OCI-LY7 (cell line): Measurements from ENCODE around the gene DHX9. TPM values are rescaled to one million over a fixed set of nuclear protein-coding genes. Genes with fewer than 3 reads are reported as not detected.

ENCODE experiments used
- BruUV-seq: library from RNA; stranded (reverse); fragments of 400-500 nt; replicated peaks from 2 replicates; lab custom pipeline; 2021; lab: Mats Ljungman, UMichigan
- CTCF ChIA-PET: fragments of 300-600 bp; sonication (Branson Sonifier 250); formaldehyde crosslinking; loops from one replicate; lab custom pipeline; 2022; ENCODE audit warnings: antibody characterized with exemption; ENCODE audit not compliant: unreplicated experiment; lab: Charles Lee
- POLR2A ChIA-PET: fragments of 300-600 bp; sonication (Branson Sonifier 250); formaldehyde crosslinking; loops from one replicate; lab custom pipeline; 2022; ENCODE audit warnings: antibody characterized with exemption; lab: Charles Lee
- DNase-seq: peaks from one replicate; pipeline ENCODE4 v3.0.0-alpha.2; 2015; ENCODE audit warnings: low spot score
- H2AFZ ChIP-seq: fragments of 200-600 bp; sonication (generic), shearing (Covaris generic); 2 replicates; pipeline ENCODE4 v1.6.1; 2014; ENCODE audit warnings: mild to moderate bottlenecking, antibody characterized with exemption, low read length, moderate library complexity
- H3K27ac ChIP-seq: fragments of 200-600 bp; sonication (generic); 2 replicates; pipeline ENCODE4 v1.5.1; 2014; ENCODE audit warnings: mixed run types, low read depth, mild to moderate bottlenecking, moderate library complexity, low read length, inconsistent platforms; ENCODE audit not compliant: poor library complexity, severe bottlenecking
- H3K36me3 ChIP-seq: fragments of 200-600 bp; sonication (generic); 2 replicates; pipeline ENCODE4 v1.6.1; 2014; ENCODE audit warnings: mild to moderate bottlenecking, antibody characterized with exemption, low read length, moderate library complexity, mixed read lengths; ENCODE audit not compliant: insufficient read depth
- H3K4me1 ChIP-seq: fragments of 200-600 bp; sonication (generic); 2 replicates; pipeline ENCODE4 v1.5.1; 2014; ENCODE audit warnings: mild to moderate bottlenecking, low read length; ENCODE audit not compliant: insufficient read depth, poor library complexity, severe bottlenecking
- H3K4me2 ChIP-seq: fragments of 200-600 bp; sonication (generic); 2 replicates; pipeline ENCODE4 v1.6.1; 2014; ENCODE audit warnings: mild to moderate bottlenecking, low read length
- H3K4me3 ChIP-seq: fragments of 200-600 bp; sonication (generic); 2 replicates; pipeline ENCODE4 v1.5.1; 2014; ENCODE audit warnings: mild to moderate bottlenecking, low read depth, low read length; ENCODE audit not compliant: poor library complexity, severe bottlenecking
- H3K79me2 ChIP-seq: fragments of 200-600 bp; sonication (generic); 2 replicates; pipeline ENCODE4 v1.6.1; 2016; ENCODE audit warnings: low read depth, mild to moderate bottlenecking, low read length, moderate library complexity, mixed read lengths; ENCODE audit not compliant: insufficient read depth
- H3K9me2 ChIP-seq: fragments of 200-600 bp; sonication (generic); 2 replicates; pipeline ENCODE4 v1.6.1; 2016; ENCODE audit warnings: mild to moderate bottlenecking, low read length, mixed read lengths; ENCODE audit not compliant: insufficient read depth
- H3K9me3 ChIP-seq: fragments of 200-600 bp; sonication (generic); 2 replicates; pipeline ENCODE4 v1.6.1; 2014; ENCODE audit warnings: mild to moderate bottlenecking, mixed run types, low read length, mixed read lengths
- H4K20me1 ChIP-seq: fragments of 200-600 bp; sonication (generic); 2 replicates; pipeline ENCODE4 v1.6.1; 2014; ENCODE audit warnings: mild to moderate bottlenecking, antibody characterized with exemption, low read length, moderate library complexity, mixed read lengths; ENCODE audit not compliant: insufficient read depth
- EZH2phosphoT487 ChIP-seq: fragments of 200-600 bp; sonication (generic); IDR thresholded peaks from 2 replicates; pipeline ENCODE4 v1.6.1; 2018; ENCODE audit warnings: low read depth, borderline replicate concordance, mild to moderate bottlenecking, mixed run types, antibody characterized with exemption, low read length, moderate library complexity, mixed read lengths
- intact Hi-C: fragments of 100-400 bp; cut with micrococcal nuclease; formaldehyde crosslinking; loops from one replicate; pipeline ENCODE4 v1.10.0; 2022; ENCODE audit not compliant: unreplicated experiment
- total RNA-seq, 2 experiments: library from RNA; depleted of rRNA in 1 of 2; stranded (reverse); fragments of >200 nt in 1 of 2; shearing (Covaris generic) in 1 of 2; gene quantifications; 2 replicates each; pipeline ENCODE4 v1.2.3, GENCODE V29; 2014 to 2022
- TF ChIP-seq, protein P1 (sequence below): fragments of 200-600 bp; sonication (generic); conservative IDR thresholded peaks from 2 replicates; pipeline ENCODE4 v1.5.1; 2014; ENCODE audit warnings: mild to moderate bottlenecking, antibody characterized with exemption, low read length, moderate library complexity, mixed read lengths

DHX9 gene
- total RNA-seq, 2 experiments from 2014 or later: 217 to 271 TPM

DNA sequence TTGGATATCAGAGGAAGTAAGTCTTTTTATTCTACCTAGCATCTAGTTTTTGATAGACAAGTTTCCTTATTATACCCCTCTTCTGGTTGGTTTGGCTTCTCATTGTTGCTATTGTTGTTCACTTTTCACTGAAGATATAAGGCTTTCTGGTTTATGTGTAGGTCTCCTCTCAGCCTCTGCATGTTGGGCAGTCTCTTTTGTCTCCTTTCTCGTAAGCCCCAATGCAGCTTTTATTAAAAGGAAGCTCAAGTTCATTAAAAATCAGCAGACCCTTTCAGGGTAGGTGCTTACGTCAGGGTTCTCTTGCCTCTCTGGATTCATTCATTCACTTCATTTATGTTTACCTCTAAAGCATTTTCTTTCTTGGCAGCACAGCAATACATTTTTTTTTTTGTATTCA is 4.8 kb upstream of the DHX9 start:
- Histone ChIP-seq H3K79me2 (peaks cover 2% of the 10 kb centered on the region; the same call in 1 of the 2 replicates), H2AFZ (0 out of 2 replicates have a peak overlapping the region, but pooled peaks have one; percentile 7), H3K9me3 (no peaks in the 10 kb centered on the region), H3K36me3 (no peaks in the 10 kb centered on the region), H3K4me3 (no peak overlapping the region), H4K20me1 (no peaks in the 10 kb centered on the region), H3K27ac (no peak overlapping the region), H3K4me2 (no peak overlapping the region), H3K9me2 (no peaks in the 10 kb centered on the region), H3K4me1 (peaks cover 19% of the 10 kb centered on the region)
- DNase-seq: no peak
- ChIA-PET CTCF (no interaction called here), POLR2A (interaction anchor here (0.6 to 1.4 kb wide), 2 partner anchors 9 to 94 kb away, joined by 3 to 4 read pairs; no protein-coding TSS in a partner anchor)
- no TSS peak for BruUV-seq
- no peak for TF ChIP-seq EZH2phosphoT487
- TF ChIP-seq, protein P1, sequence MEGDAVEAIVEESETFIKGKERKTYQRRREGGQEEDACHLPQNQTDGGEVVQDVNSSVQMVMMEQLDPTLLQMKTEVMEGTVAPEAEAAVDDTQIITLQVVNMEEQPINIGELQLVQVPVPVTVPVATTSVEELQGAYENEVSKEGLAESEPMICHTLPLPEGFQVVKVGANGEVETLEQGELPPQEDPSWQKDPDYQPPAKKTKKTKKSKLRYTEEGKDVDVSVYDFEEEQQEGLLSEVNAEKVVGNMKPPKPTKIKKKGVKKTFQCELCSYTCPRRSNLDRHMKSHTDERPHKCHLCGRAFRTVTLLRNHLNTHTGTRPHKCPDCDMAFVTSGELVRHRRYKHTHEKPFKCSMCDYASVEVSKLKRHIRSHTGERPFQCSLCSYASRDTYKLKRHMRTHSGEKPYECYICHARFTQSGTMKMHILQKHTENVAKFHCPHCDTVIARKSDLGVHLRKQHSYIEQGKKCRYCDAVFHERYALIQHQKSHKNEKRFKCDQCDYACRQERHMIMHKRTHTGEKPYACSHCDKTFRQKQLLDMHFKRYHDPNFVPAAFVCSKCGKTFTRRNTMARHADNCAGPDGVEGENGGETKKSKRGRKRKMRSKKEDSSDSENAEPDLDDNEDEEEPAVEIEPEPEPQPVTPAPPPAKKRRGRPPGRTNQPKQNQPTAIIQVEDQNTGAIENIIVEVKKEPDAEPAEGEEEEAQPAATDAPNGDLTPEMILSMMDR: no peak
- intact Hi-C loops: loop anchor here (10.0 kb wide), 1 partner anchor 640 kb away; the partner anchor contains the start of gene SMG7

DNA sequence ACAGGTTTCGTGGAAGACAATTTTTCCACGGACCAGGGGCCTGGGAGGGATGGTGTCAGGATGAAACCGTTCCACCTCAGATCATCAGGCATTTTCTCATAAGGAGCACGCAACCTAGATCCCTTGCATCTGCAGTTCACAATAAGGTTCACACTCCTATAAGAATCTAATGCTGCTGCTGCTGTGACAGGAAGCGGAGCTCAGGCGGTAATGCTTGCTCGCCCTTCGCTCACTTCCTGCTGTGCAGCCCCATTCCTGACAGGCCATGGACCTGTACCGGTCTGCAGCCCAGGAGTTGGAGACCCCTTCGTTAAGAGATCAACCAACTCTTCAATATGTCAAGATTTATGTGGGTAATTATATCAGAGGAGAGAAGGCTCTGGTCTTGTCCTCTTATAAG is 3.3 kb upstream of the DHX9 start:
- no peak overlapping the region for H3K27ac ChIP-seq
- intact Hi-C loops: loop anchor here (10.0 kb wide), 1 partner anchor 639 kb away; the partner anchor contains the start of gene SMG7
- peaks cover 14% of the 10 kb centered on the region for H3K4me1 ChIP-seq
- H4K20me1 ChIP-seq: peaks cover 5% of the 10 kb centered on the region
- H3K36me3 ChIP-seq: peaks cover 10% of the 10 kb centered on the region
- POLR2A ChIA-PET: no interaction called here
- DNase-seq: no peak
- BruUV-seq: no TSS peak
- no peaks in the 10 kb centered on the region for H3K9me2 ChIP-seq
- CTCF ChIA-PET: no interaction called here
- no peak for TF ChIP-seq EZH2phosphoT487
- TF ChIP-seq, protein P1: no peak
- H3K79me2 ChIP-seq: peaks cover 16% of the 10 kb centered on the region
- no peak overlapping the region for H2AFZ ChIP-seq
- no peak overlapping the region for H3K4me3 ChIP-seq
- no peak overlapping the region for H3K4me2 ChIP-seq
- no peaks in the 10 kb centered on the region for H3K9me3 ChIP-seq

DNA sequence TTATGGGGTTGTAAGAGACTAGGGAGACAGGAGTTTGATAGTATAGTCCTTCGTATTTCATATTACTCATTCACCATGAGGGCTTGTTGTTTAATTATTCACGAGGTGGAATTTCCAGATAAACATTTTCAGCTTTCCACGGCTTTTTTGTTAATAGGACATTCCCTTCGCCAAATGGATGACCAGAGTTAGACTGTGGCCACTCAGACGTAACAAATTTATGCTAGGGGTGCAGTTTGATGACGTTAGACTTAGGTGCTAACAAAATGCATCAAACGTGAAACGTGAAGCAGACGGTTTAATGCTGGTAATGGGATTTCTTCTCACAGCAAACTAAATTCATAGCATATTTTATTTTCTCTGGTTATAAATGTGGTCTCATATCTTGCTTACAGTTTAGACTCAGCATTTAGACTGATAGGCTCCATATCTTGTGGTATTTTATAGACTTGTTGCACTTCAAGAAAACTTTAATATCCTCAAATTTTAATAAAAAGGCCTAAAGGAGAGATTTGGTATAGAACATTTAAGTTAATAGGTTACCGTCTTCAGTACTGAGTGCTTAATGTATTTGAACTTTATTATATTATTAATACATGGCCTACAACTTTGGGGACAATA is 2.3 kb downstream of the DHX9 start:
- H3K4me3 ChIP-seq: peak overlapping the region; percentile 98
- intact Hi-C loops: loop anchor here (5.0 kb wide), 1 partner anchor 181 kb away; the partner anchor contains the start of gene LAMC1
- H4K20me1 ChIP-seq: peaks cover 52% of the 10 kb centered on the region
- BruUV-seq: no TSS peak
- H3K9me2 ChIP-seq: no peaks in the 10 kb centered on the region
- ChIA-PET CTCF (no interaction called here), POLR2A (no interaction called here)
- peak overlapping the region; percentile 10 for H3K27ac ChIP-seq
- H3K9me3 ChIP-seq: no peaks in the 10 kb centered on the region
- DNase-seq: peak; percentile 36
- peaks cover 35% of the 10 kb centered on the region for H3K4me1 ChIP-seq
- peak overlapping the region; percentile 100 for H3K4me2 ChIP-seq
- H3K79me2 ChIP-seq: peaks cover 73% of the 10 kb centered on the region
- TF ChIP-seq, protein P1: no peak
- no peak for TF ChIP-seq EZH2phosphoT487
- no peak overlapping the region for H2AFZ ChIP-seq
- peaks cover 67% of the 10 kb centered on the region for H3K36me3 ChIP-seq
